ENCODE measurements around the gene ZBTB45. TPM values are rescaled to one million over a fixed set of nuclear protein-coding genes. Genes with fewer than 3 reads are reported as not detected.
"Not testable (repeated sequence)": the region's sequence is repeated elsewhere in the genome, so short reads cannot be mapped to it uniquely, and the experiment has no call there.

Gene ZBTB45
- total RNA-seq, 1 experiment from 2014 or later: 9.7 TPM

DNA sequence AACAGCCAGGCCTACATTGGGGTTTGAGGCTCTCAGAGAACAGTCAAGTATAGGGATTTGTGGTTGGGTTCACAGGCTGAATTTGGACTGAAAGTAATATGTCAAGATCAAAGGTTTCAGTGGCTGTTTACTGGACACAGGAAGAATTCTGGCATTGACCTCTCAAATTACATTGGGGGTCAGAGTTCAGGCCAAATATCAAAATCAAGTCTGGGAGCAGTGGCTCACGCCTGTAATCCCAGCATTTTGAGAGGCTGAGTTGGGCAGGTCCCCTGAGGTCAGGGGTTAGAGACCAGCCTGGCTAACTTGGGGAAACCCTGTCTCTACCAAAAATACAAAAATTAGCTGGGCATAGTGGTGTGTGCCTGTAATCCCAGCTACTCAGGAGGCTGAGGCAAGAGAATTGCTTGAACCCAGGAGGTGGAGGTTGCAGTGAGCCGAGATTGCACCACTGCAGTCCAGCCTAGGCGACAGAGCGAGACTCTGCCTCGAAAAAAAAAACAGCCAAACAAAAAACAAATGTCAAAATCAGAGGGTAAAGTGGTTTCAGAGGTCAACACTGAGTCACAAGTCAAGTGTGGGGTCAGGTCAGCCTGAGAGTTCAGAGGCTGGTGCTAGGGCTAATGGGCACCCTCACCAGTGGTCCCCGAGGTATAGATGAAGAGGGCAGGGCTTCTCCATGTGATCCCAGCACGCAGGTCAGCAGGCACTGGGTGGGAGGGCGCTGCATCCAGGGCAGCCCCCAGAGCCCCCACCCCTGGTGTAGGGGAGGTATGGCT lies 9.3 kb downstream of the ZBTB45 start:
- no peak for DNase-seq (ENCODE audit: low read depth)

DNA sequence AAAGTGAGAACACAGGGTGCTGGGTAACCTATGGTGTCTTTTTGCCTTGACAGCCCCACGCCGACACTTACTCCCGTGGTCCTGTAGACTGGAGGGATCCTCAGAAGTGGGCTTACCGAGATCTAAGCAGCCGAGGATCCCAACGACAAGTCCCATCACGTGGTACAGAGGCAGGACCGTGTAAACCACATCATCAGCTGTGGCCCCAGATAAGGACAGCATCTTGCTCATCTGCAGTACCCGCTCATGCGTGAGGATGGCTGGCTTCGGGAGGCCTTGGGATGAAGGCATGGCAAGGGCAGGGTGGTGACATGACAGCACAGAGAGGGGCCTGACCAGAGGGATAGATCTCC lies 9.9 kb downstream of the ZBTB45 start:
- no peak for DNase-seq (ENCODE audit: low read depth)

GRCh38 chr19:58507602-58508223 lies 11.9 kb downstream of the ZBTB45 start:
- DNase-seq (ENCODE audit: low read depth): not testable (repeated sequence)

DNA sequence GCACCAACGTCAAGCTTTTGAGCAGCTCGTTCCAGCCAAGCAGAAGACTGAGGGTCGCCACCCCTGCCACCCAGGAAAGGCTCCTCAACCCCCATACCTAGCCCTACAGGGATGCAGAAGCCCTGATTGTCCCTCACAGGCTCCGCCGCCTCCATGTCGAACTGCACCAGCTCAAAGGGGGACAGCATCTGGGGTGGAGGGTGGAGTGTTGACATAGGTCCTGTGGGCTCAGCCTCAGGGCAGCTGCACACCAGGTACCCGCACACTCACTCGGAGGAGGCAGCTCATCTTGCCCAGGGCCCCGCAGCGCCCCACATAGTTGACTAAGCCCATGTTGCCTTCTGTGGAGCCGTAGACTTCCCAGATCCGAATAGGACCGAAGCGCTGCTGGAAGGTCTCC lies 19.4 kb downstream of the ZBTB45 start:
- DNase-seq (ENCODE audit: low read depth): no peak

DNA sequence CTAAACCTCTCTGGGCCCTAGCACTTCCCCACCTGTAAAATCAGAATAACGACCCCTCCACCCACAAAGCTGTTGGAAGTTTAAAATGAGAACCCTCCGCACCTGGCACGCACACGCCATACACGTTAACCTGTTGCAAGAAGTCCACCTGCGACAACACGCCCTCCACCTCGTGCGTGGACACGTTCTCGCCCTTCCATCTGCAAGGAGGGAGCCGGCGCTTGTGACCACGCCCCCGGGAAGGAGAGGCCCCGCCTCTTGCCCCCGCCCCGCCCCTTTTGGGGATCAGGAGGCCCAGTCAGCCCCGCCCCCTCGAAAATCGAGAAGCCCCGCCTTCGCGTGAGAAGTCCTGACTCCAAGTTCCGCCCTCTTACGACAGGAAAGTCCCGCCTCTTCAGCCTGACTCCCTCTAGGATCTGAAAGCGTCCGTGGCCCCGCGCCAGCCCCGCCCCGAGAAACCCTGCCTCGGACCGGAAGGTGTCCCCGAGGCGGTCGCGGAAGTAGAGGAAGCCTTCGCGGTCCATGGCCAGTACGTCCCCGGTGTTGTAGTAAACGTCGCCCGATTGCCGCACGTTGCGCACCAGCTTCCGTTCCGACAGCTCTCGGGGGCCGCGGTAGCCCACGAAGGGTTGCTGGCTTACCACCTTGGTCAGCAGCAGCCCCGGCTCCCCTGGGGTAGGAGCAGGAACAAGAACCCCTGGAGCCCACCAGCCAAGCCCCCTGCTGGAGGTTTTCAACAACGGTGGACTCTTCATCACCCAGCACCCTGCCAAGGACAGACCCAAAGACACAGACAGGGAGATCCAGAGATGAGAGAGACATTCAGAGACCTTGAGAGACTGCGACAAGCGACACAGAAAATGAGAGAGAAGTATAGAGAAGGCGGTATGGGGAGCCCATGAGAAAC lies 20.3 kb downstream of the ZBTB45 start:
- DNase-seq (ENCODE audit: low read depth): peak; percentile 99

GRCh38 chr19:58498316-58499020 lies 21.1 kb downstream of the ZBTB45 start:
- DNase-seq (ENCODE audit: low read depth): no peak

DNA sequence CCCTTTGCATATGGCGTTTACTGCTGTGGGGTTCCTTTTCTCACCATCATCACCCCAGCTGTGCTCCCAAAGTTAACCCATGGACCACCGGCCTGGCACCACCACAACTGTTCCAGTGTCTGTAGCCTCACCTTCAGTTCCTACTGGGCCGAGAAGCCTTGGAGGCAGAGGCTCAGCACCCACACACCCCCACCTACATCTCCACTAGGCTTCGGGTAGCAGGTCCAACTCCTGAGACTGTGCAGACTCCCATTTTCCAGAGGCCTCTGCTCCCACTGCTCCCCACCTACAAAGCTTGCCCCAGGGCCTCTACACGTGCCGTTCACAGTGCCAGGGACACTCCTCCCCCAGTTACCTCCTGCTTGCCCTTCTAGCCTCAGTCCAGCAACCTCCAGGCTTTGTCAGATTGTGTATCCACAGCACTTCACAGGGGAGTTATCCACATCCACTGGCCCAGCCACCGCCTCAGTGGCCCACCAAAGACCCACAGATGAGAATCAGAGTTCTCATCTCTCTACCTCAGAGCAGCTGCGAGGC lies 21.9 kb downstream of the ZBTB45 start:
- DNase-seq (ENCODE audit: low read depth): no peak

- DNase-seq (ENCODE audit: low read depth): no peak
Measured at GRCh38 chr19:58492265-58492664, 27.3 kb downstream of the ZBTB45 start.

- no peak for DNase-seq (ENCODE audit: low read depth)
Measured at GRCh38 chr19:58491393-58491792, 28.2 kb downstream of the ZBTB45 start.

DNA sequence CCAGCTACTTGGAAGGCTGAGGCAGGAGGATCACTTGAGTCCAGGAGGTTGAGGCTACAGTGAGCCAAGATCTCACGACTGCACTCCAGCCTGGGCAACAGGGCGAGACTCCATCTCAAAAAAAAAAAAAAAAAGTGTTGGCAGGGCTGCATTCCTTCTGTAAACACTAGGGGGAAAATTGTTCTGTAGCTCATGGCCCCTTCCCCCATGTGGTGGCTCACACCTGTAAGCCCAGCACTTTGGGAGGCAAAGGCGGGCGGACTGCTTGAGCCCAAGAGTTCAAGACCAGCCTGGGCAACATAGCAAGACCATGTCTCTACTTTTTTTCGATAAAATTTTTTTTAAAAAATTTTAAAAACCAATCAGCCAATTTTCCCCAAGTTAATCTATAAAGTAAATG lies 35.3 kb downstream of the ZBTB45 start:
- not testable (repeated sequence) for DNase-seq (ENCODE audit: low read depth)

GRCh38 chr19:58483776-58484175 lies 35.8 kb downstream of the ZBTB45 start:
- no peak for DNase-seq (ENCODE audit: low read depth)

- DNase-seq (ENCODE audit: low read depth): no peak
Measured at GRCh38 chr19:58482372-58482771, 37.2 kb downstream of the ZBTB45 start.

GRCh38 chr19:58480831-58481230 lies 38.8 kb downstream of the ZBTB45 start:
- no peak for DNase-seq (ENCODE audit: low read depth)

DNA sequence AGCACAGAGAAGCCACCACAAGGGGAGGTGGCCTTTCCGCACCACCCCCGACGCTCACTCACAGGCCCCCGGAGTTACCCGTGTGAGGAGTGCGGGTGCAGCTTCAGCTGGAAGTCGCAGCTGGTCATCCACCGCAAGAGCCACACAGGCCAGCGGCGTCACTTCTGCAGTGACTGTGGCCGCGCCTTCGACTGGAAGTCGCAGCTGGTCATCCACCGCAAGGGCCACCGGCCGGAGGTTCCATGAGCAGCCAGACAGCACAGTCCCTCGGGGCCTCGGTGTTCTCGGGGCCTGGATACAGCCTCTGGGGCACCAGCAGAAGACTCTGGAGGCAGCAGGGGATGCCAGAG lies 39.2 kb downstream of the ZBTB45 start:
- DNase-seq (ENCODE audit: low read depth): no peak

DNA sequence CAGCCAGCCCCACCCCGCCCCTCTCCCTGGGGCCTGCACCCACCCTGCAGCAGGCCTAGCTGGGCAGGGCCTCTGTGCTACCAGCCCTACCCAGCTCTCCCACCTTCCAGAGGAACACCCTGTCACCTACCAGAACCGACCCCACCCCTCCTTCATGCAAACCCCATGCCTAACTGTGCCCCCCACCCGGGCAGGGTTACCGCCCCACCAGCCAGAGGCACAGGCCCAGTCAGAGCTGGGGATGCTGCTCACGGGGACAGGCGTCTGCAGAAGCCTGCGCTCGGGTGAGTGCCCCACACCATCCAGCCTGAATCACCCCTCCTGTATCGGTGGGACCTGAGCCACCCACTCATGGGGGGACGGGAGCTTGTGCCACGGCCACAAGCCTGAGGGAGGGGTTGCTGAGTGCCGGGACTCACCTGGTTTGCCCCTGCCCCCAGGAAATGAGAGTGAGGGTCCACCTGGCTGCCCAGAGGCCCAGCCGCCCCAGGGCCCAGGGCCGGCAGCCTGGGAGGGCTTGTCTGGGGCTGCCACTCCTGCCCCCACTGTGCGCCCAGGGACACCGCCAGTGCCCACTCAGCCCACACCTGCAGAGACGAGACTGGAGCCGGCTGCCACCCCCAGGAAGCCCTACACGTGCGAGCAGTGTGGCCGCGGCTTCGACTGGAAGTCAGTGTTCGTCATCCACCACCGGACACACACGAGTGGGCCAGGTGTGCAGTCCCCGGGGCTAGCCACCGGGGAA lies 39.7 kb downstream of the ZBTB45 start:
- no peak for DNase-seq (ENCODE audit: low read depth)

GRCh38 chr19:58479303-58479702 lies 40.3 kb downstream of the ZBTB45 start:
- DNase-seq (ENCODE audit: low read depth): no peak

DNA sequence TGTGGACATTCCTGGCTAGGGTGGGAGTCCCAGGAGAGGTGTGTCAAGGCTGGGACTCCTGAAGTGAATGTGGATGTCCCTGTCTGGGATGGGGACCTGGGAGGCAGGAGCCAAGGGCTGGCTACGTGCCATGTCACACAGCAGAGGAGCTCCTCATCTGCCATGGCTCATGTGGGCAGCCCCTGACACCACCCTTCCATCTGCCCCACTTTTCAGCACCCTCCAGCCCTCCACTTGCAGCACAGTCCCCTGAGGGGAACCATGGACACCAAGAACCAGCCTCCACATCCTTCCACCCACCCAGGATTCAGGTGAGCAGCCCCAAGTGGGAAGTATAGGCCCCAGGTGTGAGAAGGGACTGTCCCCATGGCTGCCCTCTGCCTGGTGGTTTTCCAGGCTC lies 41.7 kb downstream of the ZBTB45 start:
- DNase-seq (ENCODE audit: low read depth): no peak

- no peak for DNase-seq (ENCODE audit: low read depth)
Measured at GRCh38 chr19:58477130-58477529, 42.5 kb downstream of the ZBTB45 start.

GRCh38 chr19:58476498-58477015 lies 43.1 kb downstream of the ZBTB45 start:
- DNase-seq (ENCODE audit: low read depth): peak; percentile 12

GRCh38 chr19:58475714-58476497 lies 43.7 kb downstream of the ZBTB45 start, which contains the start of gene ZNF446:
TSS of gene ZNF446 (plus strand) at chr19:58476352. CDS start at chr19:58477219, 867 bp downstream.
- DNase-seq (ENCODE audit: low read depth): peak; percentile 97
